SK-N-MC (cell line): ENCODE results near the gene LINGO4.

Experiments used
- DNase-seq: peaks from one replicate; pipeline ENCODE4 v3.0.0-alpha.2; 2011; ENCODE audit warnings: low read depth, low spot score
- H3K27ac ChIP-seq: fragments of 200-600 bp; sonication (generic); 2 replicates; pipeline ENCODE4 v1.5.1; 2016; ENCODE audit warnings: mixed run types
- H3K36me3 ChIP-seq: fragments of 200-600 bp; sonication (generic); 2 replicates; pipeline ENCODE4 v1.6.1; 2017; ENCODE audit warnings: antibody characterized with exemption, low read length, mixed read lengths; ENCODE audit not compliant: insufficient read depth
- H3K4me3 ChIP-seq: fragments of 200-600 bp; sonication (generic); 2 replicates; pipeline ENCODE4 v1.5.1; 2016
- H3K9ac ChIP-seq: fragments of 200-600 bp; sonication (generic); 2 replicates; pipeline ENCODE4 v1.8.0; 2017; ENCODE audit warnings: mixed run types, mixed read lengths; ENCODE audit not compliant: insufficient read length
- H3K9me3 ChIP-seq: fragments of 200-600 bp; sonication (generic); 2 replicates; pipeline ENCODE4 v1.6.1; 2017; ENCODE audit warnings: low read depth, mild to moderate bottlenecking, antibody characterized with exemption, low read length, moderate library complexity, mixed read lengths
- EZH2 ChIP-seq: fragments of 200-600 bp; sonication (generic); IDR thresholded peaks from one replicate; pipeline ENCODE4 v1.6.1; 2017; ENCODE audit warnings: antibody characterized with exemption
- FOXP2 ChIP-seq: optimal IDR thresholded peaks from 2 replicates; pipeline ENCODE3; 2011; ENCODE audit warnings: mild to moderate bottlenecking, moderate library complexity; ENCODE audit not compliant: insufficient read depth; ENCODE audit errors: extremely low read length, control extremely low read depth
- POLR2AphosphoS5 ChIP-seq: IDR thresholded peaks from 2 replicates; pipeline ENCODE4 v1.6.1; 2012; ENCODE audit warnings: mild to moderate bottlenecking, low read depth, low read length, borderline replicate concordance

LINGO4 gene, protein sequence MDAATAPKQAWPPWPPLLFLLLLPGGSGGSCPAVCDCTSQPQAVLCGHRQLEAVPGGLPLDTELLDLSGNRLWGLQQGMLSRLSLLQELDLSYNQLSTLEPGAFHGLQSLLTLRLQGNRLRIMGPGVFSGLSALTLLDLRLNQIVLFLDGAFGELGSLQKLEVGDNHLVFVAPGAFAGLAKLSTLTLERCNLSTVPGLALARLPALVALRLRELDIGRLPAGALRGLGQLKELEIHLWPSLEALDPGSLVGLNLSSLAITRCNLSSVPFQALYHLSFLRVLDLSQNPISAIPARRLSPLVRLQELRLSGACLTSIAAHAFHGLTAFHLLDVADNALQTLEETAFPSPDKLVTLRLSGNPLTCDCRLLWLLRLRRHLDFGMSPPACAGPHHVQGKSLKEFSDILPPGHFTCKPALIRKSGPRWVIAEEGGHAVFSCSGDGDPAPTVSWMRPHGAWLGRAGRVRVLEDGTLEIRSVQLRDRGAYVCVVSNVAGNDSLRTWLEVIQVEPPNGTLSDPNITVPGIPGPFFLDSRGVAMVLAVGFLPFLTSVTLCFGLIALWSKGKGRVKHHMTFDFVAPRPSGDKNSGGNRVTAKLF

GRCh38 chr1:151805066-151805820 lies at the start of gene LINGO4:
Gene LINGO4, minus strand, starts transcription at chr1:151805419. Its CDS starts 2,715 bp downstream, at chr1:151802704.
- TF ChIP-seq EZH2 (no peak), POLR2AphosphoS5 (no peak), FOXP2 (no peak)
- Histone ChIP-seq H3K9me3 (no peaks in the 10 kb centered on the region), H3K4me3 (no peak within 1 kb of the TSS), H3K27ac (no peak within 1 kb of the TSS), H3K9ac (no peak within 1 kb of the TSS), H3K36me3 (no peaks in the 10 kb centered on the region)
- DNase-seq: no peak

GRCh38 chr1:151854658-151855057 lies 49.4 kb upstream of the LINGO4 start:
- DNase-seq: no peak
- TF ChIP-seq EZH2: no peak
- no peak for TF ChIP-seq FOXP2
- no peak for TF ChIP-seq POLR2AphosphoS5
- Histone ChIP-seq H3K9ac (no peak overlapping the region), H3K27ac (no peak overlapping the region), H3K36me3 (no peaks in the 10 kb centered on the region), H3K9me3 (no peaks in the 10 kb centered on the region), H3K4me3 (no peak overlapping the region)

- H3K4me3 ChIP-seq: no peak within 1 kb of the TSS
- H3K9ac ChIP-seq: no peak within 1 kb of the TSS
- no peak for TF ChIP-seq POLR2AphosphoS5
- no peak for TF ChIP-seq FOXP2
- no peak for TF ChIP-seq EZH2
- no peaks in the 10 kb centered on the region for H3K9me3 ChIP-seq
- H3K36me3 ChIP-seq: no peaks in the 10 kb centered on the region
- H3K27ac ChIP-seq: no peak within 1 kb of the TSS
- no peak for DNase-seq
These were observed 48.3 kb upstream of the LINGO4 start, which contains the start of gene THEM5 for GRCh38 chr1:151853411-151853943. Gene THEM5, minus strand, starts transcription at chr1:151853712. Its CDS starts 147 bp downstream, at chr1:151853565.

- Histone ChIP-seq H3K36me3 (no peaks in the 10 kb centered on the region), H3K27ac (no peak overlapping the region), H3K9me3 (no peaks in the 10 kb centered on the region), H3K9ac (no peak overlapping the region), H3K4me3 (no peak overlapping the region)
- no peak for DNase-seq
- TF ChIP-seq POLR2AphosphoS5: no peak
- no peak for TF ChIP-seq FOXP2
- TF ChIP-seq EZH2: no peak
These were observed 47.5 kb upstream of the LINGO4 start for GRCh38 chr1:151852733-151853132.

DNA sequence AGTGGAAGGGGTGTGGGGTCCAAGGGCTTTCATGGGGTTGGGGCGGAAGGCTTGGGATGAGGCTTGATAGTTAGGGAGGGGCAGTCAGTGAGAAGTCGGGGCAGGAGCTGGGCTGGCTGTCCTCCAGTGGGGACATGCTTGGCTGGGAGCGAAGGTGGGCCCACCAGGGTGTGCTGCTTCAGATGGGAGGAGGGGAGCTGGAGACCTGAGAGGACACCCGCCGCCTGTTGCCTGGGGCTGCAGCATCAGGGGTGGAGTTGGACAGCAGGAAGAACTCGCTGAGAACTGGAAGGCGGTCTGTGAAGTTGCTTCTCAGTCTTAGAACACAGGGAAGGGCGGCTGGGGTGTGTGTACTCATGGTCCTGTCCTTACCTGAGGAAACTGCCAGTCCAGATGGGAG lies 46.7 kb upstream of the LINGO4 start:
- no peak for TF ChIP-seq FOXP2
- no peak for TF ChIP-seq EZH2
- TF ChIP-seq POLR2AphosphoS5: no peak
- Histone ChIP-seq H3K9me3 (no peaks in the 10 kb centered on the region), H3K27ac (no peak overlapping the region), H3K36me3 (no peaks in the 10 kb centered on the region), H3K9ac (no peak overlapping the region), H3K4me3 (no peak overlapping the region)
- no peak for DNase-seq

DNA sequence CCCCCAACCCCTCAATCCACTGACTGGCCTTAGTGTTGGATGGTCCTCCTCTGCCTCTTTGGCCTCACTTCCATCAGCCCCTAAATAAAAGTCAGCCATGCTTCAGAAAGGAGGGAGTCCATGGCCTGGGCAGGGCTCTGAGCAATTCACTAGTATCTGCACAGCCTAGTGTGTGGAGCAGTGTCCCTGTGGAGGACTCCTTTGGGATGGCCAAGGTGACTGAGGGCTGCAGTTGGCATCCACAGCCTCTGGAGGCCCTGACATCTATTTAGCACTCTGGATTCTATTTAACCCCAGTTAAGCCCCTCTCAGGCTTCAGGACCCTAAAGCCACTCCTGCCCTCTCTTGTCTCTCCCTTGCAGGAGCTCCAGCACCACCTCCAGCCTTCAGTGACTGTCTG lies 44.7 kb upstream of the LINGO4 start:
- H3K9me3 ChIP-seq: no peaks in the 10 kb centered on the region
- H3K9ac ChIP-seq: no peak overlapping the region
- H3K36me3 ChIP-seq: no peaks in the 10 kb centered on the region
- no peak for DNase-seq
- no peak overlapping the region for H3K27ac ChIP-seq
- no peak for TF ChIP-seq POLR2AphosphoS5
- TF ChIP-seq FOXP2: no peak
- no peak for TF ChIP-seq EZH2
- H3K4me3 ChIP-seq: no peak overlapping the region

DNA sequence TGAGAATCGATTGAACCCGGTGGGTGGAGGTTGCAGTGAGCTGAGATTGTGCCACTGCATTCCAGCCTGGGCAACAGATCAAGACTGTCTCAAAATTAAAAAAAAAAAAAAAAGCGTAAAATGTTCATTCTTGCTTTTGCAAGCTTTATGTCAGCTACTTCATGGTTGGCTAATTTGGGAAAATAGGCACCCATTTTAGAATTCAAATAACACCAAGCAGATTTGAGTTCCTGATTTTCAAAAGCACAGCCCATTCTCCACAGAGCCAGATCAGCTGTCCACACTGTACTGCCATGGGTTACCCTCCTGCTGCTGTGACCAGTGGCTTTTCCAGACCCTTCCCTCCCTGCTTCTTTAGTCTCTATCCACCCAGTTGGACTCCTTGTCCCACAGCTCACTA lies 43.9 kb upstream of the LINGO4 start:
- DNase-seq: no peak
- TF ChIP-seq FOXP2 (no peak), POLR2AphosphoS5 (no peak), EZH2 (no peak)
- Histone ChIP-seq H3K9ac (no peak overlapping the region), H3K9me3 (no peaks in the 10 kb centered on the region), H3K27ac (no peak overlapping the region), H3K4me3 (no peak overlapping the region), H3K36me3 (no peaks in the 10 kb centered on the region)
